Thyroid gland (tissue), 4 donors: Measurements from ENCODE around the gene TCOF1. TPM values are rescaled to one million over a fixed set of nuclear protein-coding genes. Genes with fewer than 3 reads are reported as not detected.

Experiments
- DNase-seq, 2 donors: peaks; one replicate each; pipeline ENCODE4 v3.0.0-alpha.2; 2019
- H3K27ac ChIP-seq, 3 donors: fragments of 200-600 bp; sonication (generic); 1 replicate in 2 of 3; 2 replicates in 1 of 3; pipeline ENCODE4 v1.5.1; 2016 to 2019; ENCODE audit warnings: mild to moderate bottlenecking in 1 of 3, moderate library complexity in 1 of 3
- H3K27me3 ChIP-seq: fragments of 200-600 bp; sonication (generic); one replicate; pipeline ENCODE4 v1.5.1; 2019
- H3K36me3 ChIP-seq, 2 donors: fragments of 200-600 bp; sonication (generic); one replicate each; pipeline ENCODE4 v1.5.1; 2016 to 2019
- H3K4me1 ChIP-seq, 2 donors: fragments of 200-600 bp; sonication (generic); one replicate each; pipeline ENCODE4 v1.5.1; 2017 to 2019
- H3K4me3 ChIP-seq, 3 donors: fragments of 200-600 bp; sonication (generic); replicated peaks in 1 of 3; 1 replicate in 2 of 3; 2 replicates in 1 of 3; pipeline ENCODE4 v1.5.1; 2016; ENCODE audit warnings: mild to moderate bottlenecking in 1 of 3
- H3K9me3 ChIP-seq: fragments of 200-600 bp; sonication (generic); one replicate; pipeline ENCODE4 v1.5.1; 2017
- CTCF ChIP-seq, 6 experiments: fragments of 200-600 bp in 3 of 6; fragments of 450-650 bp in 3 of 6; sonication (generic) in 3 of 6; IDR thresholded peaks; one replicate each; pipeline ENCODE4 v1.5.1; 2016 to 2019; ENCODE audit warnings: antibody characterized with exemption in 6 of 6, mild to moderate bottlenecking in 2 of 6, inconsistent platforms in 1 of 6, moderate library complexity in 1 of 6
- POLR2A ChIP-seq, 2 donors: fragments of 450-650 bp; IDR thresholded peaks; one replicate each; pipeline ENCODE4 v1.6.1; 2017; ENCODE audit warnings: antibody characterized with exemption in 2 of 2, mild to moderate bottlenecking in 2 of 2, moderate library complexity in 1 of 2
- WGBS, 2 donors: methylation state at CpG; one replicate each; pipeline ENCODE4 v1.1.5; 2017; 5-methylcytosine and 5-hydroxymethylcytosine counted together
- intact Hi-C: fragments of 100-400 bp; cut with DNase I; formaldehyde crosslinking; loops from one replicate; pipeline ENCODE4 v1.15.1; 2023
- total RNA-seq, 4 donors: library from RNA; depleted of rRNA; stranded (reverse); fragments of >200 nt; gene quantifications; one replicate each; pipeline ENCODE4 v1.2.3, GENCODE V29; 2016

TCOF1 gene
- total RNA-seq, 4 donors from 2014 or later: 20.7 to 28.0 (median 25.3) TPM

DNA sequence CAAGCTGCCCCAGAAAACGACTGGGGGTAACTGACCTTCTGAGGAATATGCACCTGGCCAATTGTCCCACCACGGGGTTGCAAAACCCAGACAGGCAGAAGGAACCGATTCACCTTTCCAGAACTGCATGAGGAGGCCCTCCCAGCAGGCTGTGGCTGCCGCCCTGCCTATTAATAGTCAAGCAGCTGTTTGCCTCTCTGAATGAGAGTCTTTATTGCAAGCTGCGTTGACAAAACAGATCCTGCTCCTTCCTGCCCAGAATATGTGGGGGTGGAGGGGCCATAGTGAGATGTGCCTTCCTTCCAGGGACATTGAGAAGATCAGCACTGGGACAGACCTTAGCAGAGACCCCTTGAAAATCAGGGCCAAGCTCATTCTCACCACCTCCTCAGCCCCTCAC is 18.3 kb upstream of the TCOF1 start:
- H3K27me3 ChIP-seq: no peaks in the 10 kb centered on the region

DNA sequence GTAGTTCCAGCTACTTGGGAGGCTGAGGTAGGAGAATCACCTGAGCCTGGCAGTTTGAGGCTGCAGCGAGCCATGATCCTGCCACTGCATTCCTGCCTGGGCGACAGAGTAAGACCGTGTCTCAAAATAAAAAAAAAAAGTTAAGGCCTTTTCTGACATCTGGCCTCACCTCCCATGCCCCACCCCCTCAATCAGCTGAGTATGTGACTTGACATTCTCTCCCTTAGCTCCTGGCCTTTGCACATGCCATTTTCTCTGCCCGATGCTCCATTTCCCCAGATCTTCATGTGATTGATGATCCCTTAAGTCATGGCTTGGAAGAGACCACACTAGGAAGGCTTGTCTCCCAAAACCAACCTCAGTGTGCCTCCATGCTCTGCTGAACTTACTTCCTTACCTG is 17.7 kb upstream of the TCOF1 start:
- DNase-seq: no peak
- 92 to 93% methylated on average over 4 of the region's 4 CpGs for WGBS, 2 donors
- no peak overlapping the region for H3K4me3 ChIP-seq
- intact Hi-C loops: no loop called here
- no peaks in the 10 kb centered on the region for H3K9me3 ChIP-seq
- H3K27me3 ChIP-seq: no peaks in the 10 kb centered on the region
- H3K36me3 ChIP-seq: no peaks in the 10 kb centered on the region
- TF ChIP-seq CTCF (IDR thresholded peaks at IDR 0.05) (no peak), POLR2A (IDR thresholded peaks at IDR 0.05) (no peak)
- no peak overlapping the region for H3K27ac ChIP-seq
- no peaks in the 10 kb centered on the region for H3K4me1 ChIP-seq

More for the DNA sequence above, 18.3 kb upstream of the TCOF1 start:
- Histone ChIP-seq H3K4me1 (no peaks in the 10 kb centered on the region), H3K27ac (no peak overlapping the region), H3K36me3 (no peaks in the 10 kb centered on the region), H3K4me3 (no peak overlapping the region), H3K9me3 (no peaks in the 10 kb centered on the region)
- TF ChIP-seq POLR2A (IDR thresholded peaks at IDR 0.05) (no peak), CTCF (IDR thresholded peaks at IDR 0.05) (no peak)
- no peak for DNase-seq
- 57 to 59% methylated on average over 4 to 5 of the region's 5 CpGs for WGBS, 2 donors
- intact Hi-C loops: no loop called here

GRCh38 chr5:150340614-150341255 is 16.8 kb upstream of the TCOF1 start:
- no peaks in the 10 kb centered on the region for H3K9me3 ChIP-seq
- H3K4me1 ChIP-seq: no peaks in the 10 kb centered on the region
- H3K4me3 ChIP-seq: no peak overlapping the region
- WGBS, 2 donors: 83 to 84% methylated on average over 7 of the region's 7 CpGs
- no peak for DNase-seq
- no peak overlapping the region for H3K27ac ChIP-seq
- intact Hi-C loops: no loop called here
- no peaks in the 10 kb centered on the region for H3K27me3 ChIP-seq
- no peaks in the 10 kb centered on the region for H3K36me3 ChIP-seq
- TF ChIP-seq POLR2A (IDR thresholded peaks at IDR 0.05) (no peak), CTCF (IDR thresholded peaks at IDR 0.05) (no peak)

DNA sequence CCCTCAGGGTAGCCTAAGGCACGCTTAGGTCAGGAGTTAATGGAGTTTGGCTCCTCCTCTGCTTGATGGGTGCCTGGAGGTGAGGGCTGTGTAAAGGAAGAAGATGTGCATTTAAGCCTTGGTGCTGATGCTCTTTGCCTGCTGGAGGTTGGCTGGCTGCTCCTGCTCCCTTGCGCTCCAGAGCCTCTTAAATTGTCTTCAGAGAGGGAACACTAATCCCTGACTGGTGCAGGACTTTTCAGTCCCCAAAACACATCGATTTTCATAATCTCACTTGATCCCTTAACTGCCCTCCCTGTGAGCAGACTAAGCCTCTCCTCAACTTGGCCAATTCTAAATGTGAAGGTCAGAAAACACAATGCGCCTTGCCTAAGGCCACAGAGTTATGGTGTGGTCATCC is 16.2 kb upstream of the TCOF1 start:
- Histone ChIP-seq H3K4me1 (no peaks in the 10 kb centered on the region), H3K27ac (no peak overlapping the region), H3K27me3 (no peaks in the 10 kb centered on the region), H3K4me3 (no peak overlapping the region), H3K9me3 (no peaks in the 10 kb centered on the region), H3K36me3 (no peaks in the 10 kb centered on the region)
- 83 to 90% methylated on average over 4 of the region's 4 CpGs for WGBS, 2 donors
- no peak for DNase-seq
- TF ChIP-seq CTCF (IDR thresholded peaks at IDR 0.05) (no peak), POLR2A (IDR thresholded peaks at IDR 0.05) (no peak)
- intact Hi-C loops: no loop called here

- intact Hi-C loops: no loop called here
- 92 to 100% methylated on average over 1 of the region's 1 CpG for WGBS, 2 donors
These were observed 15.5 kb upstream of the TCOF1 start for GRCh38 chr5:150341989-150342388.

More at GRCh38 chr5:150341989-150342388, 15.5 kb upstream of the TCOF1 start:
- Histone ChIP-seq H3K4me1 (no peaks in the 10 kb centered on the region), H3K27me3 (no peaks in the 10 kb centered on the region), H3K36me3 (no peaks in the 10 kb centered on the region), H3K9me3 (no peaks in the 10 kb centered on the region), H3K27ac (no peak overlapping the region), H3K4me3 (no peak overlapping the region)
- DNase-seq: no peak
- no peak for TF ChIP-seq CTCF (IDR thresholded peaks at IDR 0.05)
- no peak for TF ChIP-seq POLR2A (IDR thresholded peaks at IDR 0.05)
